ENCODE data around the gene PEX3.
A peak's percentile ranks its signal among the peaks of the same experiment; 100 is the strongest.
"Not testable (repeated sequence)": the region's sequence is repeated elsewhere in the genome, so short reads cannot be mapped to it uniquely, and the experiment has no call there.

Gene PEX3

DNA sequence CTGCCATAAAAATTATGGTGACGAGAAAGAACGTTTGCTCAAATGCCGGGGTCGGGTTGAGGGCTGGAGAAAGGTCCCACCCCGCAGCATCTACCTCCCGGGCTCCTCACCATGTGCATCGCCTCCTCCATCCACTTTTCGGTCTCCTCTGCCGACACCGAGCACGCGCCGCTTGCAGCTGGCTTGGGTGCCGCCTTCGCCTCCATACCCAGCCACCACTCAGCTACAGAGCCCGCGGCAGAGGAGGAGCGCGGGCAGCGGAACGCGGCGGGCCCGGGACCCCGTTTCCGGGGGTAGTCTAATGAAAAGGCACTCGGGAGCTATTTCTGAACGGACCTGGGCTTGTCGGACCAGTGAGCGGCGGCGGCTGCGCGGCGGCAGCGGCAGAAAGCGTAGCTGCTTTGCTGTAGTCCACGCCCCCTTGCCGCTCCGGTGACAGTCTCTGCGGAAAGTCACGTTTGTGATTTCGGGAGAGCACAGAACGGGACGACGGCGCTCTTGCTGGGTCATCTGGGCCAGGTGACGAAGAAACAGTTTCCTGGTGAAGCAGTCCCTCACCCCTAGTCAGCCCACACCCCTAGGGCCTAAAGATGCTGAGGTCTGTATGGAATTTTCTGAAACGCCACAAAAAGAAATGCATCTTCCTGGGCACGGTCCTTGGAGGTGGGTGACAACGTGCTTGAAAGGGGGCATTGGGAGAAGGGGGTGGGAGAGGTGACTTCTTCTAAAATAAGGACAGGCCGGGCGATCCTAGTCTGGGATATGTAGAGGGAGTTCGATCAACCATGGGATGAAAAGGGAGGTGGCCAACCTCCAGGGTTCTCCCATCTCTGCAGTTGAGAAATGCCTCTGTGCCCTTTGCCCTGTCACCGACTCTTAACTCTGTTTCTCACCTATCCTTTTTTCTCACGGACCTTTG is at the start of gene PEX3, which contains the start of gene ADAT2:
PEX3 (plus strand) TSS at position 353 of the 919 bp plus-strand sequence; CDS start at position 591, 238 bp downstream.
ADAT2 (minus strand) TSS at position 243 of the 919 bp plus-strand sequence; CDS start at position 206, 37 bp downstream.
- peak; percentile 96 for DNase-seq

GRCh38 chr6:143401068-143401446 is 49.5 kb upstream of the PEX3 start:
- DNase-seq = no peak

- DNase-seq = no peak
Measured at GRCh38 chr6:143401636-143402370, 48.8 kb upstream of the PEX3 start.

DNA sequence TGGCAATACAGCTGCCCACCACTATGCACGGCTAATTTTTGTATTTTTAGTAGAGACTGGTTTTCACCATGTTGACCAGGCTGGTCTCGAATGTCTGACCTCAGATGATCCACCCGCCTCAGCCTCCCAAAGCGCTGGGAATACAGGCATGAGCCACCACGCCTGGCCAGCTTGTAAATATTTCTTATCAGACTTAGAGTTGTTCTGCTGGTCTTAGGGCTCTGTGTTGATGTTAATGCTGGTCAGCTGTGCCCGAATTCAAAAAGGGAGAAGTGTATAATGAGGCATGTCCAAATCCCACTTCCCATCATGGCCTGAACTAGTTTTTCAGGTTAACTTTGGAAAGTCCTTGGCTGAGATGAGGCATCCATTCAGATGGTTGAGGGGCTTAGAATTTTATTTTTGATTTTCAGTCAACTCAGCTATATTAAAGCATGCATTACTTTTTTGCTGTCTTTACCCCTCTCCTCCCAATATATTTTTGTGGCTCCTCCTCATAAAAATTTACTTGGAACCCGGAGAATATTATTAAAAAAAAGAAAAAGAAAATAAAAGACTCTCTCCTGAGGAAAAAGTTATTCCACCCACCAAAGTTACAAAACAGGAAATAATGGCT is 47.8 kb upstream of the PEX3 start:
- no peak for DNase-seq

DNA sequence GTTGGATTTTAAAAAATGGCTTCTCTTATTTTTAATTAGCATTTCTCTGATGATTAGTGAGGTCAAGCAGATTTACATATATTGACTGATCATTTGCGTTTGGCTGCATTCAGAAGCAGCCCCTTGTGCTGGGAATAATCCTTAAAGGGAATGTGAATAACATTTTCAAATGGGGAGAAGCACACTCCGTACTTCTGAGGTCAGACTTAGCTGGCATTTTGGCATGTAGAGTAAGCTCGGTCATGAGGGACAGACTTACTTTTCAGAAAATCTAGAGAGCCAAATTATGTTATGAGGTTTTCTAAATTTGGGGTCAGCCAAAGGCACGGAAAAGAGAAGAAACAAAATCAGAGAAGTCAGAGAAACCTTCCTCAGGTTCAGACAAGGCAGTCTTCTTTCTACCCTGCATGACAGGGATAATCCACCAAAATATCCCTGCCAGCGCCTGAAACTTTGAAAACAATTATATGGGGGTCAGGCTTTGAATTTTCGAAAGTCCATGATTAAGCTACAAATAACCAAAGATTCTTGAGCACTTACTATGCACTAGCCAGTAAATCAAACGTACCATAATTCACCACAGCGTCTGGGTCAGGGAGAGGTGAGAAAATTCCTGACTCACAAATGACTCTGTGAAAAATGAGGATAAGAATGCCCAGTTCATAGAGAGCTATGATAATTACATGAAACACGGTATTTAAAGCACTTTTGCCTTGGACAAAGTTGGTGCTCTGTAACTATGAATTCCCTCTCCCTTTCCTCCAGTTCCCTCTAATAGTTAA is 45.0 kb upstream of the PEX3 start:
- DNase-seq = no peak

DNA sequence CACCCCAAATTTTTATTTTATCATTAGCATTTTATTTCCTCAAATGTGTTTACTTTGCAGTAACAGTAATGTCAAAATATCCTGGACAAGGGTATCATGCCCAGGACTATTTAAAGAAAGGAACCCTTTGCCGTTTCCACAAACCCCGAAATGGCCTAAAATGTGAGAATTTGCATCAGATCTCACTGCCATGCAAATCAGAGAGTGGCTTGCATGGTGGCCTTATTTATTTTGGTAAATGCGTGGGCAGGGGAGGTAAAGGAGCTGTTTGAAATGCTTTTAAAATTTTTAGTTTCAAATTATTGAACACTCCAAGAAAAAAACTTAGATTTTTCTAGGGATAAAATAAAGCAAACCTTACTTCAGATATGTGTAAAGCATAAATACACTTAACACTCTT is 43.9 kb upstream of the PEX3 start:
- DNase-seq = no peak

GRCh38 chr6:143408151-143408786 is 42.3 kb upstream of the PEX3 start:
- no peak for DNase-seq

DNA sequence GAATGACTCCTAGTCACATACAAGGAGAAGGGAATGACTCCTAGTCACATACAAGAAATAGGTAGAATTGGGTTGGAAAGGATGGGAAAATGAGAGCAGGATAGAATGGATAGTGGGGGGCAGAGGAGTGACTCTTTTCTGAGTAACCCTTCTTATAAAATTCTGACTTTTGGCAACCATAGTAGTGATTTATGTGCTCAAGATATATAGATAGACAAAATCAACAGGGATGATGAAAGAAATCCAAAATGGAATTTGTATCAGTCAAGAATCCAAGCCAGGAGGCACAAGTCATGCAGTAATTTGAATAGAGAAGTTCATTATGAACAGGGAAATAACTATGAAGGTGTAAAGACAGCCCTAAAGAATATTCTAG is 41.8 kb upstream of the PEX3 start:
- DNase-seq = no peak

- DNase-seq = no peak
Measured at GRCh38 chr6:143410859-143411270, 39.7 kb upstream of the PEX3 start.

DNA sequence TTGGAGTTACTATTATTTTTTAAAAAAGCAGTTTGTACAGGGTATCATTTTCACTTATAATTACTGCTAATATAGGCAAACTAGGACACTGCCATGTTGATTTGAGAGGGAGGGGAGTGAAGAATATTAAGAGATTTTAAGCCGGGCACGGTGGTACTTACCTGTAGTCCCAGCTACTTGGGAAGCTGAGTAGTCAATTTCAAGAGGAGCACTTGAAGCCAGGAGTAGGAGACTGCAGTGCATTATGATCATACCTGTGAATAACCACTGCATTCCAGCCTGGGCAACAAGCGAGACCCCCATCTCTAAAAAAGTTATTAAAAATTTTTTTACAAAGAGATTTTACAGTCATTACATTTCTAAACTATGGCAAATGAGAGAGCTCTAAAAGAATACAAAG is 35.8 kb upstream of the PEX3 start:
- no peak for DNase-seq

DNA sequence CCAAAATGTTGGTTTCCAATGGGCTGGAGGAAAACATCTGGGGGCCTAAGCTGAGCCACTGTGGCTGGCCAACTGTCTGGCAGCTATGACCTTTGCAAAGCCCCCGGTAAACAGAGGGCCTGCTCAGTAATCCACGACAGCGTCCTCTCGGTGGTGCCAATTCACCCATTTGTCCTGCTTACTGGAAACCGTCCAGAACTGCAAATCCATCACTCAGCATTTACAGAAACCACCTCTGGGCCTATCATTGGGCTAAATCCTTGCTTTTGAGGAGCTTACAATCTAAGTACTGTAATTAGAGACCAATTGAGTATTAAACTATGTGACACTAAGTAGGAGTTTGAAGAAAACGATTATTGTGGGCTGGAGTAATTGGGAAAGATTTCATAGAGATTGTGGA is 31.1 kb upstream of the PEX3 start:
- no peak for DNase-seq

GRCh38 chr6:143426026-143426425 is 24.6 kb upstream of the PEX3 start:
- DNase-seq = no peak

DNA sequence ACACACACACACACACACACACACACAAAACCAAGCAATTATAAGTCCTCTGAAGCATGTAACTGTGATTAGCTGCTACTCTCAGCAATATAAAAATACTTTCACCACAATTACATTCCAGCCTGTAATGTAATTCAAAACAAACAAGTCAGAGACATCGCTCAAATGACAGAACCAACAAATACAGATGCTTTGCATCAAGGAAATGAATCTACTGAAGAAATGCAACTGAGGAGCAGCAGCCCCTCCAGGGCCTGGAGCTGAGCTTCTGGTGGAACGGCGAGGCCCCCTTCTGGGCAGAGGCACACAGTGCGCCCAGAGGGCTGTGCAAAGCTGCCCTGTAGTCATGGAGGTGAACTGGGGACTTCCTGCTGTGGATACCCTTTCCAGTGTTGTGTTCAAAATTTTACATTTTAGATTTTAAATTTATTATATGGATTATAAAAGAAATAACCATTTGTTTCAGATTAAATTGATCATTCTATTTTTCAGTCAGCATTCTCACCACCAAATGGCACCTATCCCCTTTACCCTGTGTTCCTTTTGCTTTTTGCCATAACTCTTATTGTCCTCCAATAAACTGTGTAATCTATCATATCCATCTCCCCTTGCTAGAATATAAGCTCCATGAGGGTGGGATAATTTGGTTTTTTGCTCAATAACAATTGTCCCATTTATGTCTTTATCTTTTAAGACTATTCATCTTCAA is 23.3 kb upstream of the PEX3 start:
- peak; percentile 77 for DNase-seq

DNA sequence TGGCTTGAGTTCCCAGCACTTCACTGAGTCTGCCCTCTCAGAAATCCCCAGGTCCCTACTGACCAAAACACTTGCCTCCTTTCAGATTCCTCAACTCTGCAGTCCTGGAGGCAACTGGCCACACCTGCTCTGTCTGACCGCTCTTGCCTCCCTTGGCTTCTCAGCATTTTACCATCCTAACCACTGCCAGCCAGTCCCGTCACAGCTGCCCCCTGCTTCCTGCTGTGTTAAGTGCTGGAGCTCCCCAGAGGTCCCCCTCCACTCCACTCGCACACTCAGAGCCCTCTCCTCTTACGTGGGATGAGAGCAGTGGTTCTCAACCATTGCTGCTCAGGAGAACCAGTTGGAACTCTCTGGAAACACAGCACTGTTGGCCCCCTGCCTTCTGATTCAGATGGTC is 20.6 kb upstream of the PEX3 start:
- DNase-seq = no peak

- DNase-seq = no peak
Measured at GRCh38 chr6:143431226-143431625, 19.4 kb upstream of the PEX3 start.

- no peak for DNase-seq
Measured at GRCh38 chr6:143432588-143432987, 18.0 kb upstream of the PEX3 start.

DNA sequence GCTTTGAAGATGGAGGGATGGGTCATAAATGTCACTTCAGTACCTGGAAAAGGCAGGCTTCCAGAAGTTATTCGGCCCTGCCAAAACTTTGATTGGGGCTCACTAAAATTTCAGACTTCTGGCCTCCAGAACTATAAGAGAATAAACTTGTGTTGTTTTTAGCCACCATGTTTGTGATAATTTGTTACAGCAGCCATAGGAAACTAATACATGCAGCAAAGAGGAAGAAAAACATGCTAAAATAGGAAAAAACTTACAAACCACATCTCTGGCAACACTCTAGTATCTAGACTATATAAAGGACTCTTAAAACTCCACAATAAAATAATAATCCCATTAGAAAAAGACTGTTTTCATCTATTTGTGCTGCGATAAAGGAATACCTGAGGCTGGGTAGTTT is 9.6 kb upstream of the PEX3 start:
- no peak for DNase-seq

DNA sequence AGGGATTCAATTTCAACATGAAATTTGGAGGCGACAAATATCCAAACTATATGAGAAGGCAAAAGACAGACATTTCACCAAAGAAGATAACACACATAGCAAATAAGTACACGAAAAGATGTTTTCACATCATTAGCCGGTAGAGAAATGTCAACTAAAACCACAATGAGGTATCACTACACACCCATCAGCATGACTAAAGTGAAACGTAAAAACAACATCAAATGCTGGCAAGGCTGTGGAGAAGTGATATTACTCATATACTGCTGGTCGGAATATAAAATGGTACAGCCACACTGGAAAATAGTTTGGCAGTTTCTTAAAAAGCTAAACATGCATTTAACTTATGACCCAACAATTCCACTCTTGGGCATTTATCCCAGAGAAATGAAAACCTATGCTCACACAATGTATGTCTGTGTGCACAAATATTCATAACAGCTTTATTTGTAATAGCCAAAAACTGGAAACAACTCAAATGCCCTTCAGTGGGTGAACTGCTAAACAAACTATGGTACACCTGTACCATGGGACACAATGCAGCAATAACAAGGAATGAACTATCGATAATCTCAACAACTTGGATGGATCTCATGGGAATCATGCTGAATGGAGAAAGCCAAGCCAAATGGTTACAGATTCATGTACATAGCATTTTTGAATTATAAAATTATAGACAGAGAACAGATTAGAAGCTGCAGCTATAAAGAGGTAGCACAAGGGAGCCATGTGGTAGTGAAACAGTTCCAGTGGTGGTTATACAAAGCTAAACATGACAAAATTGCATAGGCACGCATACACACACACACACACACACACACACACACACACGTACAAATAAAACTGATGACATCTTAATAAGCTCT is 8.7 kb upstream of the PEX3 start:
- peak; percentile 76 for DNase-seq

DNA sequence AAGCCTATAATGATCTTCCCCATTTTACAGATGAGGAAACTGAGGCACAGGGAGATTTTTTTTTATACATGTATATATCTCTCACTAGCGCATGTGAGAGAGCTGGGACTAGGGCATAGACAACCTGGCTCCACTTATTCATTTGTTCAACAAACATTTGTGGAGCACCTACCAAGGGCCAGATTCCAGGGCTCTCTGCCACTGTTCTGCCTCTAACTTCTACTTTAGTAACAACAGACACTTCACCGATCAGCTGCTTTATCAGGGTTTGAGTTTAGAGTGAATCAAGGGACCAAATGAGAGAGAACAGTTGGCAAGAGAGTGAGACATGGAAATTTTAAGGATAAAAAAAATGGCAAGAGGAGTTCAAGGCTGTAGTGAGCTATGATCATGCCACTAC is 7.5 kb upstream of the PEX3 start:
- DNase-seq = no peak

- not testable (repeated sequence) for DNase-seq
Measured at GRCh38 chr6:143447865-143448264, 2.7 kb upstream of the PEX3 start.
